ENCODE data around the gene GK.

GK gene

GRCh38 chrX:30680618-30681017 is 27.4 kb downstream of the GK start:
- Histone ChIP-seq H3K27ac (ENCODE audit: low read depth, low read length) (no peak overlapping the region), H3K36me3 (ENCODE audit: control insufficient read depth, insufficient read depth, low read length) (no peaks in the 10 kb centered on the region), H3K27me3 (ENCODE audit: control insufficient read depth, insufficient read depth, low read length) (no peaks in the 10 kb centered on the region), H3K4me1 (ENCODE audit: control insufficient read depth, insufficient read depth, low read length) (no peaks in the 10 kb centered on the region), H3K4me3 (ENCODE audit: low read length) (no peak overlapping the region), H3K9ac (ENCODE audit: low read length) (no peak overlapping the region)

GRCh38 chrX:30688641-30689040 is 35.4 kb downstream of the GK start:
- Histone ChIP-seq H3K27me3 (ENCODE audit: control insufficient read depth, insufficient read depth, low read length) (no peaks in the 10 kb centered on the region), H3K27ac (ENCODE audit: low read depth, low read length) (no peak overlapping the region), H3K4me1 (ENCODE audit: control insufficient read depth, insufficient read depth, low read length) (no peaks in the 10 kb centered on the region), H3K9ac (ENCODE audit: low read length) (no peak overlapping the region), H3K36me3 (ENCODE audit: control insufficient read depth, insufficient read depth, low read length) (no peaks in the 10 kb centered on the region), H3K4me3 (ENCODE audit: low read length) (no peak overlapping the region)

- H3K27ac ChIP-seq (ENCODE audit: low read depth, low read length) = no peak overlapping the region
- no peaks in the 10 kb centered on the region for H3K27me3 ChIP-seq (ENCODE audit: control insufficient read depth, insufficient read depth, low read length)
- H3K36me3 ChIP-seq (ENCODE audit: control insufficient read depth, insufficient read depth, low read length) = no peaks in the 10 kb centered on the region
- H3K4me3 ChIP-seq (ENCODE audit: low read length) = no peak overlapping the region
- H3K4me1 ChIP-seq (ENCODE audit: control insufficient read depth, insufficient read depth, low read length) = no peaks in the 10 kb centered on the region
- no peak overlapping the region for H3K9ac ChIP-seq (ENCODE audit: low read length)
Measured at GRCh38 chrX:30689116-30689515, 35.9 kb downstream of the GK start.

GRCh38 chrX:30690330-30690729 is 37.1 kb downstream of the GK start:
- Histone ChIP-seq H3K27ac (ENCODE audit: low read depth, low read length) (no peak overlapping the region), H3K27me3 (ENCODE audit: control insufficient read depth, insufficient read depth, low read length) (no peaks in the 10 kb centered on the region), H3K9ac (ENCODE audit: low read length) (no peak overlapping the region)

GRCh38 chrX:30693999-30694650 is 40.9 kb downstream of the GK start:
- Histone ChIP-seq H3K9ac (ENCODE audit: low read length) (no peak overlapping the region), H3K4me1 (ENCODE audit: control insufficient read depth, insufficient read depth, low read length) (no peaks in the 10 kb centered on the region), H3K27ac (ENCODE audit: low read depth, low read length) (no peak overlapping the region), H3K27me3 (ENCODE audit: control insufficient read depth, insufficient read depth, low read length) (no peaks in the 10 kb centered on the region), H3K36me3 (ENCODE audit: control insufficient read depth, insufficient read depth, low read length) (no peaks in the 10 kb centered on the region), H3K4me3 (ENCODE audit: low read length) (no peak overlapping the region)

More at GRCh38 chrX:30690330-30690729, 37.1 kb downstream of the GK start:
- Histone ChIP-seq H3K36me3 (ENCODE audit: control insufficient read depth, insufficient read depth, low read length) (no peaks in the 10 kb centered on the region), H3K4me1 (ENCODE audit: control insufficient read depth, insufficient read depth, low read length) (no peaks in the 10 kb centered on the region), H3K4me3 (ENCODE audit: low read length) (no peak overlapping the region)

GRCh38 chrX:30702736-30703135 is 49.5 kb downstream of the GK start:
- Histone ChIP-seq H3K9ac (ENCODE audit: low read length) (no peak overlapping the region), H3K4me3 (ENCODE audit: low read length) (no peak overlapping the region), H3K27ac (ENCODE audit: low read depth, low read length) (no peak overlapping the region), H3K36me3 (ENCODE audit: control insufficient read depth, insufficient read depth, low read length) (no peaks in the 10 kb centered on the region), H3K27me3 (ENCODE audit: control insufficient read depth, insufficient read depth, low read length) (no peaks in the 10 kb centered on the region), H3K4me1 (ENCODE audit: control insufficient read depth, insufficient read depth, low read length) (no peaks in the 10 kb centered on the region)

- no peak overlapping the region for H3K4me3 ChIP-seq (ENCODE audit: low read length)
- no peaks in the 10 kb centered on the region for H3K27me3 ChIP-seq (ENCODE audit: control insufficient read depth, insufficient read depth, low read length)
- no peaks in the 10 kb centered on the region for H3K4me1 ChIP-seq (ENCODE audit: control insufficient read depth, insufficient read depth, low read length)
- no peaks in the 10 kb centered on the region for H3K36me3 ChIP-seq (ENCODE audit: control insufficient read depth, insufficient read depth, low read length)
- H3K9ac ChIP-seq (ENCODE audit: low read length) = no peak overlapping the region
- no peak overlapping the region for H3K27ac ChIP-seq (ENCODE audit: low read depth, low read length)
Measured at GRCh38 chrX:30706216-30706775, 53.1 kb downstream of the GK start.

GRCh38 chrX:30712214-30712613 is 59.0 kb downstream of the GK start:
- Histone ChIP-seq H3K9ac (ENCODE audit: low read length) (no peak overlapping the region), H3K4me1 (ENCODE audit: control insufficient read depth, insufficient read depth, low read length) (no peaks in the 10 kb centered on the region), H3K36me3 (ENCODE audit: control insufficient read depth, insufficient read depth, low read length) (no peaks in the 10 kb centered on the region), H3K27me3 (ENCODE audit: control insufficient read depth, insufficient read depth, low read length) (no peaks in the 10 kb centered on the region), H3K4me3 (ENCODE audit: low read length) (no peak overlapping the region), H3K27ac (ENCODE audit: low read depth, low read length) (no peak overlapping the region)

- Histone ChIP-seq H3K27ac (ENCODE audit: low read depth, low read length) (no peak overlapping the region), H3K27me3 (ENCODE audit: control insufficient read depth, insufficient read depth, low read length) (no peaks in the 10 kb centered on the region), H3K4me1 (ENCODE audit: control insufficient read depth, insufficient read depth, low read length) (no peaks in the 10 kb centered on the region), H3K4me3 (ENCODE audit: low read length) (no peak overlapping the region), H3K36me3 (ENCODE audit: control insufficient read depth, insufficient read depth, low read length) (no peaks in the 10 kb centered on the region), H3K9ac (ENCODE audit: low read length) (no peak overlapping the region)
Measured at GRCh38 chrX:30713061-30713525, 59.9 kb downstream of the GK start.

GRCh38 chrX:30714138-30714537 is 60.9 kb downstream of the GK start:
- no peak overlapping the region for H3K9ac ChIP-seq (ENCODE audit: low read length)
- H3K36me3 ChIP-seq (ENCODE audit: control insufficient read depth, insufficient read depth, low read length) = no peaks in the 10 kb centered on the region
- no peaks in the 10 kb centered on the region for H3K4me1 ChIP-seq (ENCODE audit: control insufficient read depth, insufficient read depth, low read length)
- no peak overlapping the region for H3K4me3 ChIP-seq (ENCODE audit: low read length)
- H3K27ac ChIP-seq (ENCODE audit: low read depth, low read length) = no peak overlapping the region
- H3K27me3 ChIP-seq (ENCODE audit: control insufficient read depth, insufficient read depth, low read length) = no peaks in the 10 kb centered on the region

- Histone ChIP-seq H3K4me1 (ENCODE audit: control insufficient read depth, insufficient read depth, low read length) (no peaks in the 10 kb centered on the region), H3K9ac (ENCODE audit: low read length) (no peak overlapping the region), H3K4me3 (ENCODE audit: low read length) (no peak overlapping the region), H3K27ac (ENCODE audit: low read depth, low read length) (no peak overlapping the region), H3K27me3 (ENCODE audit: control insufficient read depth, insufficient read depth, low read length) (no peaks in the 10 kb centered on the region), H3K36me3 (ENCODE audit: control insufficient read depth, insufficient read depth, low read length) (no peaks in the 10 kb centered on the region)
Measured at GRCh38 chrX:30715976-30716375, 62.8 kb downstream of the GK start.

GRCh38 chrX:30733852-30734660 is 80.8 kb downstream of the GK start:
- H3K36me3 ChIP-seq (ENCODE audit: control insufficient read depth, insufficient read depth, low read length) = no peaks in the 10 kb centered on the region
- no peak overlapping the region for H3K9ac ChIP-seq (ENCODE audit: low read length)
- no peaks in the 10 kb centered on the region for H3K4me1 ChIP-seq (ENCODE audit: control insufficient read depth, insufficient read depth, low read length)
- H3K27ac ChIP-seq (ENCODE audit: low read depth, low read length) = no peak overlapping the region
- H3K4me3 ChIP-seq (ENCODE audit: low read length) = no peak overlapping the region
- H3K27me3 ChIP-seq (ENCODE audit: control insufficient read depth, insufficient read depth, low read length) = no peaks in the 10 kb centered on the region
